WTC11 (cell line): Measurements from ENCODE around the gene GADD45B.

Source experiments
- CTCF ChIP-seq: fragments of 200-600 bp; IDR thresholded peaks from 2 replicates; pipeline ENCODE4 v1.8.0; 2022; ENCODE audit warnings: antibody characterized with exemption
- ESRRA ChIP-seq: sonication (generic); formaldehyde crosslinking; IDR thresholded peaks from 2 replicates; pipeline ENCODE4 v1.8.1; 2022; ENCODE audit warnings: mild to moderate bottlenecking, missing genetic modification reagents, borderline replicate concordance
- FOXK1 ChIP-seq: sonication (generic); formaldehyde crosslinking; IDR thresholded peaks from 2 replicates; pipeline ENCODE4 v1.8.0; 2022; ENCODE audit warnings: mild to moderate bottlenecking, moderate library complexity, missing genetic modification reagents
- NFYB ChIP-seq: sonication (generic); formaldehyde crosslinking; conservative IDR thresholded peaks from 2 replicates; pipeline ENCODE4 v1.8.0; 2022; ENCODE audit warnings: low read depth, missing genetic modification reagents
- NR3C1 ChIP-seq: sonication (generic); formaldehyde crosslinking; conservative IDR thresholded peaks from 2 replicates; pipeline ENCODE4 v1.8.1; 2023; ENCODE audit warnings: low read depth, mild to moderate bottlenecking, missing genetic modification reagents

- TF ChIP-seq CTCF = no peak
- no peak for TF ChIP-seq NFYB
- TF ChIP-seq FOXK1 (CRISPR knock-in tag) = no peak
- TF ChIP-seq ESRRA (CRISPR knock-in tag) = no peak
- TF ChIP-seq NR3C1 (CRISPR knock-in tag) = no peak
These were observed 7.3 kb upstream of the GADD45B start for GRCh38 chr19:2468596-2468995.
